ENCODE measurements around the gene GRXCR2.

- TF ChIP-seq YY1 (IDR thresholded peaks at IDR 0.05; ENCODE audit: insufficient read depth, insufficient read length) (no peak), ZNF274 (IDR thresholded peaks at IDR 0.05; ENCODE audit: low read depth, low read length) (no peak)
Observed at GRCh38 chr5:145904743-145905142, 31.9 kb upstream of the GRXCR2 start.

Measured in NT2/D1 (cell line).